Measurements from ENCODE around the gene TMPRSS12.
"Not testable (repeated sequence)": the region's sequence is repeated elsewhere in the genome, so short reads cannot be mapped to it uniquely, and the experiment has no call there.

Gene TMPRSS12

DNA sequence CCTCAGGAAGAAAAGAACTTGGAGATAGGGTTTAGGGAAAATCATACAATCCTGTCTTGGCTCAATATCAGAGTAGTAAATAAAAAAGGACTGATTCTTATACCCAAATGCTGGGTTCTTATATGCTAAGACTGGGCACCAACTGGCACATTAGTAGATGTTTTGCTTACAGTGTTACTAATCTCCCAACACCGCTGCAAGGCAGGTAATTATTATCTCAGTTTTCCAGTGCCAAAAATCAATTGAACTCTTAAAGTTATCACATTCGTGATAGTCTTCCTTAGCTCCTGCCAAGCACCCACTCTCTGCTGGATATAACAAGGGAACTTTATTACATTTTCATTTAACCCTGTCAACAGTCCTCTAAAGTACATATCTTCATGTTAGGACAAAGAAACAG, 84.6 kb downstream of the TMPRSS12 start:
- DNase-seq = no peak

DNA sequence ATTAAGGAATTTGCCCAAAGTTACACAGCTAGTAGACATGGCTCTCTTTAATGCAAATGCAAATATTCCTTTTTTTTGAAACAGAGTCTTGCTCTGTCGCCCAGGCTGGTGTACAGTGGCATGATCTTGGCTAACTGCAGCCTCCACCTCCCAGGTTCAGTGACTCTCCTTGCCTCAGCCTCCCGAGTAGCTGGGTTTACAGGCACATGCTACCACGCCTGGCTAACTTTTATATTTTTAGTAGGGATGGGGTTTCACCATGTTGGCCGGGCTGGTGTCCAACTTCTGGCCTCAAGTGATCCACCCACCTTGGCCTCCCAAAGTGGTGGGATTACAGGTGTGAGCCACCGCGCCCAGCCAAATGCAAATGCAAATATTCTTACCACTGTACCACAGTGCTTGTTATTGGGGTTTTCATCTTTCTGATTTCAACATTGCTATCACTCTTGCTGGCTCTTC, 85.1 kb downstream of the TMPRSS12 start:
- DNase-seq = no peak

DNA sequence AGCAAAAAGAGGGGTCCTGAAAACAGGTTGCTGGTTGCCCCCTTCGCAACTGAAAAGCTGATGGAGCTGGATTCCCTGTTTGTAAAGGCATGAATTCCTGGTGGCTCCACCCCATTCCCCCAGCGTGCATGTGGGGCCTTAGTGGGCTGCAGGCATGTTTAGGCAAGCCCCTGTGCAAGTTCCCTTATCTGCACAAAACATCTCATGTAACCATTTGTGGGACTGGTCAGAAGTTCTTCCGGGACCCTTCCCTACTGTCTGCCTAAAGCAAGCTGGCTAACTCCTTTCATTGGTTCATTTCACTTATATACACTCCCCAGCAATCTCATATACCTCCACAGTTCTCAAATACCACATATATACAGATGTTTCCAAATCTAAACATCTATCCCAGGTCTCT, 85.7 kb downstream of the TMPRSS12 start:
- DNase-seq = no peak

DNA sequence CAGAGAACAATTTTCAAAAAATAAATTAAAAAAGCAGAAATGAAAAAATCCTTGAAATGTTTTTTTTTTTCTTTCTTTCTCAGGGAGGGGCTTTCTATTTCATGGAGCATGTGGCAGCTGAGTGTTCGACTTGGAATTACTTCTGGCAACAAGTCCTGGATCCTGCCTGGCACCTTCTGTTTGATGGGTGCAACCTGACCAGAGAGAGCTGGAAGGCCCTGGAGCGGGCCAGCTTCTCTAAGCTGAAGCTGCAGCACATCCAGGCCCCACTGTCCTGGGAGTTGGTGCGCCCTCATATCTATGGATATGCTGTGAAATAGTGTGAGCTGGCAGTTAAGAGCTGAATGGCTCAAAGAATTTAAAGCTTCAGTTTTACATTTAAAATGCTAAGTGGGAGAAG, 87.1 kb downstream of the TMPRSS12 start:
- DNase-seq = no peak

DNA sequence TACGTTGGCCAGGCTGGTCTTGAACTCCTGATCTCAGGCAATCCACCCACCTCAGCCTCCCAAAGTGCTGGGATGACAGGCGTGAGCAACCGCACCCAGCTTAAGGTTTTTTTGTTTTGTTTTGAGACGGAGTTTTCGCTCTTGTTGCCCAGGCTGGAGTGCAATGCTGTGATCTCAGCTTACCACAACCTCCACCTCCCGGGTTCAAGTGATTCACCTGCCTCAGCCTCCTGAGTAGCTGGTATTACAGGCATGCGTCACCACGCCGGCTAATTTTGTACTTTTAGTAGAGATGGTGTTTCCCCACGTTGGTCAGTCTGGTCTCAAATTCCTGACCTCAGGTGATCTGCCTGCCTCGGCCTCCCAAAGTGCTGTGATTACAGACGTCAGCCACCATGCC, 87.8 kb downstream of the TMPRSS12 start:
- not testable (repeated sequence) for DNase-seq

DNA sequence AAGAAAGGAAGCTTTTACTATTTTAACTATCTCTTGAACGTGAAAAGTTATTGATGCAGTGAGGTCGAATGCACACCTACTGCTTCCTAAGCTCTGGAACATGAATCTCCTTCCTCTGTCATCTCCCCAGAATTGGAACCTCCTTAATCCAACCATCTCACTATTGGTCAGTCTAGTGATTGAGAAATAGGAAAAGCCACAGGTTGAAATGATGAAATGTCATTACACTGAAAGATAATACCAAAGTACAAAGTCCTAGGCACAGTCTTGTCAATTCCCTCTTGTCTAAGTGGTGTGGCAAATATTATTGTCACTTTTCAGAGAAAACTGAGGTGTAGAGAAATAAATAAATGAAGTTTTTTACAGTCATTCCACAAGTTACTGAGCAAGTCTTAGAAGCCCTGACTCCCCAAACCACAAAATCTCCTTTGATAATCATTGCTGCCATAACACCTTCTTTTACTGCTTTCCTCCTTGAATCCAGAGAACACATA, 90.1 kb downstream of the TMPRSS12 start:
- no peak for DNase-seq

DNA sequence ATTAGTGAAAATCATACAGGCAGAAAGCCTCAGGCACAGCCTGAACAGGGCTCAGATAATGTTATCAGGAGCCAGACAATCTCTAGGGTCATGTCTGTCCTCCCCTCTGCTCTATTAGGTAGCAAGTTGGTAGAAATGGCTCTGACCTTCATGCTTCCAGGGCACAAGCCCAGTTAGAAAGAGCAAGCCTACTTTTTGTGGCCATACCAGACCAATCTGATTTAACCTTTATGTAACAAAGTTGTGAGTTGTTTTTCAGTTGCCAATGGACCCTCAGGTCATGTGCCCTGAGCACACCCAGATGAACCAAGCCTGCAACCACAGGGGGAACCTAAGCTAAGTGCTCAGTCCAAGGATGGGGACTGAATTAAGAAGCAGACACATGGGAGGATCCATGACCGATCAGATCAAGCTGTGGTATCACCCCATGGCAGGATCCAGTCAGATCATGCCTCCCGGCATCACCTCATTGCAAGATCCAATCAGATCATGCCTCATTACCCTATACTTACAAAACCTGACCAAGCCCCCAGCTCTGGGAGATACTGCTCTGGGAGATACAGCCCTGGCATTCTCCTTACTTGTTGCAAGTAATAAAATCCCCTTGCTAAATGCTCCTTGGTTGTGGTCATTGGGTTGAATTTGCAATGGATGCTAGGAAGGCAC, 90.9 kb downstream of the TMPRSS12 start:
- no peak for DNase-seq

DNA sequence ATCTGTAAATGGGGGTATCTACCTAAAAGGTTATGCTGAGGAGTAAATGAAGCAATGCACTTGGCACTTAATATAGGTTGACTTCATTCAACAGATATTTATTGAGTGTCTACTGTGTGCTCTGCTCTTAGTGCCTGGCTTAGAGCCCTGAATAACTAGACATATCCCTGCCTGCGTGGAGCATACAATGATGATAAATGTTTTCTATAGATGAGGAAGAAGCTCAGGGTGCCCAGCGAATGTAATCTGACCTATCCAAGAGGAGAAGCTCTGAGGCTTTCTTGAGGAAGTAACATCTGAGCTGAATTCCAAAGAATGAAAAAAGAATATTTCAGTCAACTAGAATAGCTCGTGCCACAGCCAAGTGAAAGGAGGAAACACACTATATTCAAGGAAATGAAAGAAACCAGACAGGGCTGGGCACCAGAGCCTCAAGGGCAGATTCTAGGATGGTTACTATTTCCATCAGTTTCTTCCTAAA, 91.7 kb downstream of the TMPRSS12 start:
- DNase-seq = no peak

DNA sequence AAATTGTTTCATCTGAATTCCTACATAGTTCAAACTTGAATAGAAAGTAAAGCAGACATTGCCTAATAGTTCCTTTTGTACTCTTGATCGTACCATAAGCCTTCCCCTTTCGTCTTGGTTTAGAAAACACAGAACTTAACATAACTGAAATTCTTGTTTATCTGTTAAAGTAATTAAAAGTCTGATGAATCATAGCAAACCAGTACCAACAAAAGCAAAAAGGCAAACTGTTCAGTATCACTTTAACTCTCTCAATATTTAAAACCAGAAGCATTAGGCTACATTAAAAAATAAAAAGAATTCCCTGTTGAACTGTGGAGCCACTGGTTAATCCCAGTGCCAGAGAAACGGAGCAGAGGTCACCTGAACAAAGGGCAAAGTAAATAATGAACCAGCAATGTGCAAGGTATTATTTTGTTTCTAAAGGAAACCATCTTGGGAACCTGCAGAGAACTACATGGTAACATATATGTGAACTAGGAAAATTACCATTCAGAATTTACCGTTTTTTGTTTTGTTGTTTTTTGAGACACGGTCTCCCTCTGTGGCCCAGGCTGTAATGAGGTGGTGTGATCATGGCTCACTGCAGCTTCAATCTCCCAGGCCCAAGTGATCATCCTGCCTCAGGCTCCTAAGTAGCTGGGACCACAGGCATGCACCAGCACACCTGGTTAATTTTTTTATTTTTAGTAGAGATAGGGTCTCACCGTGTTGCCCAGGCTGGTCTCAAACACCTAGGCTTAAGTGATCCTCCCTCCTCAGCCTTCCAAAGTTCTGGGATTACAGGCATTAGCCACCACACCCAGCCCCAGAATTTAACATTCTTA, 92.5 kb downstream of the TMPRSS12 start:
- no peak for DNase-seq

DNA sequence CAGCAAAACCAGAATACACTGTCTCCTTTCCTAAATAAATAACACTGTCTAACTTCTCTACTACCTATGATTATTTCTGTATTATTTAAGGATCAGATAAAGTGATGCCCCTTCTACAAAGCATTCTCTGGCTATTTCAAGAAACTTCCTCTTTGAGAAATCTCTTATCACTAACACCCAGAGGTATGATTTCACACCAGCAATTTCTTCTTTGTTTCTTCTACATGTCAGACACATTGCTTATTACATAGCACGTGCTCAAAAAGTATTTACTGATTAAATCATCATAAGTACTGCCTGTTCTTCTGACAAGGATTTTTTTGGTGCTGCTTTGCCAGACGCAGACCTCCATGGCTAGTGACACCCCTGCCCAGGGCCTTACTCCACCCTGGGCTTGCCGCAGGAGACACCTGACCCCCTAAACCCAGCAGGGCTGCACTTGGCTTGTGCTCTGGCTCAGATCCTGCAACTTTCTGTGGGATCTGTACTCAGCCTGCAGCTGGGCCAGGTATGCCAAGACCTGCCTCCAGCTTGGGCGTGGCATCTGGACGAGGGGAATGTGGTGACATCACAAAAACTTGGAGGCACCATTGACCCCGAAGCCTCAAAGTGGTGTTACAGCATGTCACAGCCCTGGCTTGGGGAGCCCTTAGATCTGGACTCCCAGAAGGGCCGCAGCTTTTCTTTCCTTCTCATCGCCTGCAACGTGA, 94.2 kb downstream of the TMPRSS12 start:
- DNase-seq = no peak
